ENCODE measurements around the gene BTBD9. TPM values are rescaled to one million over a fixed set of nuclear protein-coding genes. Genes with fewer than 3 reads are reported as not detected.

BTBD9 gene
- 15.2 TPM for polyA plus RNA-seq

- H3K36me3 Mint-ChIP-seq: peaks cover 3% of the 10 kb centered on the region
- H3K27ac Mint-ChIP-seq: peak within 1 kb of the TSS; percentile 69 to 98 (median 96)
- peaks cover 30 to 35% (median 32%) of the 10 kb centered on the region in 3 donors for H3K4me1 Mint-ChIP-seq
Observed at GRCh38 chr6:38639498-38640215, at the start of gene BTBD9. BTBD9 (minus strand) TSS chr6:38639929.

GRCh38 chr6:38688579-38689087 lies 48.9 kb upstream of the BTBD9 start:
- H3K4me3 Mint-ChIP-seq: peak overlapping the region in 2 of 4 donors; percentile 24 to 91
- H3K36me3 Mint-ChIP-seq: peaks cover 2% of the 10 kb centered on the region
- H3K4me1 Mint-ChIP-seq: peaks cover 21 to 35% (median 32%) of the 10 kb centered on the region in 3 donors
- no peaks in the 10 kb centered on the region for H3K9me3 Mint-ChIP-seq
- H3K27me3 Mint-ChIP-seq: no peaks in the 10 kb centered on the region
- H3K27ac Mint-ChIP-seq: peak overlapping the region; percentile 42 to 88 (median 83)

More at GRCh38 chr6:38639498-38640215, at the start of gene BTBD9:
- H3K27me3 Mint-ChIP-seq: no peaks in the 10 kb centered on the region
- H3K4me3 Mint-ChIP-seq: peak within 1 kb of the TSS; percentile 60 to 97 (median 92)
- no peaks in the 10 kb centered on the region for H3K9me3 Mint-ChIP-seq

- Mint-ChIP-seq H3K36me3 (no peaks in the 10 kb centered on the region), H3K4me1 (peaks cover 16 to 30% (median 29%) of the 10 kb centered on the region in 3 donors), H3K27ac (peak overlapping the region in 1 of 3 donors; percentile 41), H3K27me3 (no peaks in the 10 kb centered on the region), H3K4me3 (no peak overlapping the region), H3K9me3 (no peaks in the 10 kb centered on the region)
Observed at GRCh38 chr6:38687549-38687948, 47.8 kb upstream of the BTBD9 start.

- Mint-ChIP-seq H3K27me3 (no peaks in the 10 kb centered on the region), H3K36me3 (no peaks in the 10 kb centered on the region), H3K4me1 (peaks cover 16 to 31% (median 29%) of the 10 kb centered on the region in 3 donors), H3K9me3 (no peaks in the 10 kb centered on the region), H3K4me3 (no peak overlapping the region), H3K27ac (peak overlapping the region in 1 of 3 donors; percentile 41)
Observed at GRCh38 chr6:38687043-38687353, 47.3 kb upstream of the BTBD9 start.

DNA sequence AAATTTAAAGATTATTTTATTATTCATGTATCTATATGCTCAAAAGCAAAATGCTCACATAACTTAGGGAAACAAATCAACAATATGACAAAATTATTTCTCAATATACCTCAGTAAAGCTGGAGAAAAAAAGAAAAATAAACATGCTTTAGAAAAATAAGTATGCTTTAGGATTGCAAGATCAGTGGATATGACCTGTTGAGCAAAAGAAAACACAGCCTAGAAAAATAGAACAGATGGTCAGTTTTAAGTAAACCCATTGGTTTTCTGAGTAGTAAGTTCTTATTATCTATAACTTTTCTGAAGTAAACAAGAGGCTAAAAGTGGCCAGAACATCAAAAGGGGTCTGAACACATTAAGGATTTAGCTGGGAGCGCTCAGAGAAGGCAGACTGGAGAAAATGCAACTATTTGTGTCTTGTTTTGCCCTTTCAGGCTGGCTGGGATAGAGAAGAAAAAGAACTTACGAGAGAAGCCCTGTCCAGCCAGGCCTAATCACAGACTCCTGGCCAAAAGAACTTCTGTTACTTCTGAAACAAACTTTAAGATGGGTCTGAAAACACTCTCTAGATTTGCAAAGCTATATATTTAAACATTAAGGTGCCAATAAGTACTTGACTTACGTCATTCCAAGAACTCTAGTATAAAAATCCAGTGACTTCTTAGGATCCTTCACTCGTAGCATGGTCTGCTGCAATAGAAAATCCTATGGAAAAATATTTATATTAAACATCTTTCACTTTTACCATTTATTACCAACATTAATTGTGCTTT lies 46.7 kb upstream of the BTBD9 start:
- Mint-ChIP-seq H3K27me3 (no peaks in the 10 kb centered on the region), H3K27ac (no peak overlapping the region), H3K36me3 (peaks cover 5% of the 10 kb centered on the region), H3K4me1 (peaks cover 20 to 36% (median 29%) of the 10 kb centered on the region in 3 donors), H3K4me3 (peak overlapping the region in 1 of 4 donors; percentile 15), H3K9me3 (no peaks in the 10 kb centered on the region)

DNA sequence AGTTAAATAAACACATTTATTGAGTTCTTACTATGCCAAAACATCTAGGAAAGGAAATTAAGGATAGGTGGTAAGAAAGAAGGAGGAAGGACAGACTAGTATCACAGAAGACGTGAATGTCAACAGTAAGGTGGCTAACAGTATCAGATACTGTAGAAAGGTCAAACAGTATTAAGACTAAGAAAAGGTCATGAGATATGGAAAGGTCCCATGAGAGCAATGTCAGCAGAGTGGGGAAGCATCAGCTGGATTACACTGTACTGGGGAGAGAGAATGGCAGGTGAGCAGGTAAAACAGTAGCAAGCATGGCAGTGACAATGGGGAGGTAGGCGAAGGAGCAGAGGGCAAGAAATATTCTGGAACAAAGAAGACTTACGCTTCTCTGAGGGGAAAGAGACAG lies 45.2 kb upstream of the BTBD9 start:
- peaks cover 24 to 31% (median 25%) of the 10 kb centered on the region in 3 donors for H3K4me1 Mint-ChIP-seq
- peak overlapping the region in 1 of 4 donors; percentile 49 for H3K4me3 Mint-ChIP-seq
- peak overlapping the region in 1 of 3 donors; percentile 16 for H3K27ac Mint-ChIP-seq
- no peaks in the 10 kb centered on the region for H3K9me3 Mint-ChIP-seq
- H3K36me3 Mint-ChIP-seq: peaks cover 8% of the 10 kb centered on the region
- no peaks in the 10 kb centered on the region for H3K27me3 Mint-ChIP-seq

- Mint-ChIP-seq H3K4me1 (peaks cover 21 to 27% (median 22%) of the 10 kb centered on the region in 3 donors), H3K27ac (no peak overlapping the region), H3K36me3 (peaks cover 8% of the 10 kb centered on the region), H3K4me3 (no peak overlapping the region), H3K9me3 (no peaks in the 10 kb centered on the region), H3K27me3 (no peaks in the 10 kb centered on the region)
Observed at GRCh38 chr6:38684237-38684636, 44.5 kb upstream of the BTBD9 start.

- Mint-ChIP-seq H3K4me1 (peaks cover 18 to 24% (median 19%) of the 10 kb centered on the region in 3 donors), H3K4me3 (no peak overlapping the region), H3K27ac (no peak overlapping the region), H3K9me3 (no peaks in the 10 kb centered on the region), H3K36me3 (peaks cover 8% of the 10 kb centered on the region), H3K27me3 (no peaks in the 10 kb centered on the region)
Observed at GRCh38 chr6:38681850-38682249, 42.1 kb upstream of the BTBD9 start.

DNA sequence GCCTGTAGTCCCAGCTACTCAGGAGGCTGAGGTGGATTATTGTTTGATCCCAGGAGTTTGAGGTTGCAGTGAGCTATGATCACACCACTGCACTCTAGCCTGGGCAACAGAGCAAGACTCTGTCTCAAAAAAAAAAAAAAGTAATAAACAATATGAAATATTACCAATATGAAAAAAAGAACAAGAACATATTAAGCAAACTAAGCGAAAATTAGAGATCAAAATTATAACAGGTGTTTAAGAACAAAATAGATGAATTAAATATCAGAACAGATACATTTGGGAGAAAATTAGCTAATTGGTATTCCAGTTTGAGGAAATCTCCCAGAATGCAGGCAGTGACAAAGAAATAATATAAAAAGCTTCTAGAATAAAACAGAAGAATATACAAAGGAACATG lies 39.9 kb upstream of the BTBD9 start:
- no peak overlapping the region for H3K4me3 Mint-ChIP-seq
- H3K27ac Mint-ChIP-seq: no peak overlapping the region
- no peaks in the 10 kb centered on the region for H3K27me3 Mint-ChIP-seq
- no peaks in the 10 kb centered on the region for H3K9me3 Mint-ChIP-seq
- H3K36me3 Mint-ChIP-seq: peaks cover 13% of the 10 kb centered on the region
- peaks cover 23 to 30% (median 25%) of the 10 kb centered on the region in 3 donors for H3K4me1 Mint-ChIP-seq

DNA sequence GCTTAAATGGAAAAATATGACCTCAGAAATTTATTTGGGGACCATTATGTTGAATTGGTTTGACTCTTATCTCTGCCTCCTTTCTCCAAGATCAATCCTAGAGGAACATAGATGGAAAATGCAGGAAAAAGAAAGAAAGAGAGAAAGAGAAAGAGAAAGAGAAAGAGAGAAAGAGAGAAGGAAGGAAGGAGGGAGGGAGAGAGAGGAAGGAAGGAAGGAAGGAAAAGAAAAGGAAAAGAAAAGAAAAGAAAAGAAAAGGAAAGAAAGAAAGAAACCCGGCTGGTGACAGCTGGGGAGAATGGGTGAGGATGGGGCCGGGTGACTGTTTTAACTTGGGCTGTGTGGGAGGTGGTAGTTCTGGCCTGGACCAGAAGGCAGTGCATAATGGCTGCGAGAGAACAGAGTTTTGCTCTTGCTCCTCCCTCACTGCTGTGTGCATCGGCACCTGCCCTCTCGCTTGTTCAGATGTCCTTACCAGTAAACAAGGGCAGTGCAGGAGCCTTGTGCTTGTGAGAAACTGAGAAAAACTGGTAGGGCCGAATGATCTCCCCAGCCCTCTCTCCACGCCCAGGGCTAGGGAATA lies 38.5 kb upstream of the BTBD9 start:
- peaks cover 33 to 42% (median 35%) of the 10 kb centered on the region in 3 donors for H3K4me1 Mint-ChIP-seq

GRCh38 chr6:38676974-38677544 lies 37.3 kb upstream of the BTBD9 start:
- Mint-ChIP-seq H3K9me3 (peaks cover 0 to 2% (median 0%) of the 10 kb centered on the region in 3 donors), H3K4me3 (peak overlapping the region in 3 of 4 donors; percentile 5 to 81 (median 48)), H3K27ac (peak overlapping the region in 2 of 3 donors; percentile 74 to 80), H3K4me1 (peaks cover 38 to 46% (median 40%) of the 10 kb centered on the region in 3 donors), H3K36me3 (peaks cover 15% of the 10 kb centered on the region), H3K27me3 (no peaks in the 10 kb centered on the region)

More for the DNA sequence above, 38.5 kb upstream of the BTBD9 start:
- H3K9me3 Mint-ChIP-seq: peaks cover 0 to 2% (median 0%) of the 10 kb centered on the region in 3 donors
- no peaks in the 10 kb centered on the region for H3K27me3 Mint-ChIP-seq
- H3K27ac Mint-ChIP-seq: peak overlapping the region in 2 of 3 donors; percentile 44 to 46
- peaks cover 15% of the 10 kb centered on the region for H3K36me3 Mint-ChIP-seq
- peak overlapping the region in 1 of 4 donors; percentile 75 for H3K4me3 Mint-ChIP-seq

- Mint-ChIP-seq H3K27ac (peak overlapping the region; percentile 28 to 80 (median 71)), H3K4me3 (peak overlapping the region in 3 of 4 donors; percentile 5 to 81 (median 48)), H3K4me1 (peaks cover 38 to 44% (median 40%) of the 10 kb centered on the region in 3 donors), H3K36me3 (peaks cover 10% of the 10 kb centered on the region), H3K27me3 (no peaks in the 10 kb centered on the region), H3K9me3 (peaks cover 0 to 2% (median 0%) of the 10 kb centered on the region in 3 donors)
Observed at GRCh38 chr6:38676236-38676973, 36.7 kb upstream of the BTBD9 start.

GRCh38 chr6:38673397-38674165 lies 33.9 kb upstream of the BTBD9 start:
- H3K4me3 Mint-ChIP-seq: peak overlapping the region in 3 of 4 donors; percentile 34 to 80 (median 65)
- peaks cover 7% of the 10 kb centered on the region for H3K36me3 Mint-ChIP-seq
- no peaks in the 10 kb centered on the region for H3K27me3 Mint-ChIP-seq
- peaks cover 0 to 2% (median 0%) of the 10 kb centered on the region in 3 donors for H3K9me3 Mint-ChIP-seq
- peaks cover 36 to 39% (median 38%) of the 10 kb centered on the region in 3 donors for H3K4me1 Mint-ChIP-seq
- H3K27ac Mint-ChIP-seq: peak overlapping the region in 2 of 3 donors; percentile 11 to 28

All from IgD-negative memory B cell (primary cell).